ENCODE data around the gene PRR9. TPM values are rescaled to one million over a fixed set of nuclear protein-coding genes. Genes with fewer than 3 reads are reported as not detected.

The PRR9 gene
- polyA plus RNA-seq, 1 donor from 2014 or later = not detected

DNA sequence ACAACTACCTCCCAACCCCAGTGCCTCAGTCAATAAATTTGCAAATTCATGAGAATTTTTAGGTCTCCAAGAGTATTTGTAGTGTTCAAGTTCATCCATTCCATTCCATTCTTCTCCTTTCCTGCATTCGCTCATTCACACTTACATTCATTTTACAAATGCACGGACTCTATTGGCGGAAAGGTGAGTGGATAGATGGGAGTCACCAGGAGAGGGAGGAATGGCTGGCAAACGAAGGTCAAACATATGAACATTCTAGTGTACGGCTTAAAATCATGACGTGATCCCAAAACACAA is 44.6 kb downstream of the PRR9 start:
- H3K27me3 ChIP-seq (ENCODE audit: insufficient read depth, low read depth, low read length) = peaks cover 47% of the 10 kb centered on the region
- H3K79me2 ChIP-seq (replicated peaks; ENCODE audit: insufficient read depth, low read length) = no peaks in the 10 kb centered on the region
- peaks cover 4% of the 10 kb centered on the region for H3F3A ChIP-seq (ENCODE audit: insufficient read depth, low read length, poor library complexity, severe bottlenecking)
- H3K36me3 ChIP-seq (ENCODE audit: insufficient read depth, low read length) = no peaks in the 10 kb centered on the region
- no peaks in the 10 kb centered on the region for H3K9me2 ChIP-seq (ENCODE audit: insufficient read depth, low read length)
- no peak overlapping the region for H2AFZ ChIP-seq (ENCODE audit: low read depth, low read length)
- H3K4me2 ChIP-seq (ENCODE audit: low read length) = peak overlapping the region; percentile 31
- TF ChIP-seq POLR2AphosphoS5 (IDR thresholded peaks at IDR 0.05) = no peak
- no peak for TF ChIP-seq SMC3 (conservative IDR thresholded peaks at IDR 0.05; ENCODE audit: poor library complexity)
- TF ChIP-seq EZH2 (IDR thresholded peaks at IDR 0.05; ENCODE audit: borderline replicate concordance, insufficient read depth, low read length, poor library complexity, severe bottlenecking) = no peak
- TF ChIP-seq EP300 (conservative IDR thresholded peaks at IDR 0.05; ENCODE audit: poor library complexity, severe bottlenecking) = no peak
- H3K9ac ChIP-seq (ENCODE audit: low read length) = peak overlapping the region; percentile 68
- no peaks in the 10 kb centered on the region for H3K9me3 ChIP-seq (ENCODE audit: low read length)
- peak overlapping the region; percentile 66 for H3K4me3 ChIP-seq (ENCODE audit: low read length)
- peak overlapping the region; percentile 9 for H3K27ac ChIP-seq (ENCODE audit: low read length)
- no peaks in the 10 kb centered on the region for H4K20me1 ChIP-seq (ENCODE audit: insufficient read depth)

DNA sequence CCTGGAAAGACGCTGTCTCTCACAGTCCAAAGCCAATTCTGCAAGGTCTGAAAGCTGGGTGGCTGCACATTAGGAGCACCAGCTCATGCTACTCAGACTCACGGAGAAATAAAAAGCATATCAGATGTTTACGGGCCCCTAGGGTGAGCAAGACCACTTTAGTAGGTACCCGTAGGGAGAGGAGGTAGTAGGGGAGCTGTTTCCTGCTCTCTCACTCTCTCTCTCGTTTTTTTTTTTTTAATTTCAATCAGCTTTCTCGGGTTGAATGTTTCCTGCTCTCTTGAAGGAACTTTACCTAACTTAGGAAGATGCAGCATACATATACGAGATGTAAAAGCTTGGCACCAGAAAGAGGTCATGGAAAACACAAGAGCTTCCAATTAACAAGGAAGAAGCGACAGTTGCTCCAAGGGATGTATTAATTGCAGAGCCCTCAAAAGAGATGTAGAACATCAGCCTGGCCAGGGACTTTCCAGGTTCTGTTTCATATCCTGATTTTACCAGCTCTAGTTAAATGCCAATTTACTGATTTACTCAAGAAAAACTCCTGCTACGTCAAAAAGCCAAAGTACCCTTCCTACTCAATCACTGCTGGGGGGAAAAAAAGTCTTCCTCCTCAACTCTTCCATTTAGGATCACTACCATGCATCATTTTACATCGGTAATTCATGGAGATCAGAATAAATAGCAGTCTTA is 45.2 kb downstream of the PRR9 start:
- H4K20me1 ChIP-seq (ENCODE audit: insufficient read depth) = no peaks in the 10 kb centered on the region
- H3K4me2 ChIP-seq (ENCODE audit: low read length) = peak overlapping the region; percentile 31
- TF ChIP-seq POLR2AphosphoS5 (IDR thresholded peaks at IDR 0.05) = no peak
- no peak for TF ChIP-seq EZH2 (IDR thresholded peaks at IDR 0.05; ENCODE audit: borderline replicate concordance, insufficient read depth, low read length, poor library complexity, severe bottlenecking)
- no peak for TF ChIP-seq RAD21 (conservative IDR thresholded peaks at IDR 0.05)
- no peak for TF ChIP-seq SMC3 (conservative IDR thresholded peaks at IDR 0.05; ENCODE audit: poor library complexity)
- TF ChIP-seq, protein P1, sequence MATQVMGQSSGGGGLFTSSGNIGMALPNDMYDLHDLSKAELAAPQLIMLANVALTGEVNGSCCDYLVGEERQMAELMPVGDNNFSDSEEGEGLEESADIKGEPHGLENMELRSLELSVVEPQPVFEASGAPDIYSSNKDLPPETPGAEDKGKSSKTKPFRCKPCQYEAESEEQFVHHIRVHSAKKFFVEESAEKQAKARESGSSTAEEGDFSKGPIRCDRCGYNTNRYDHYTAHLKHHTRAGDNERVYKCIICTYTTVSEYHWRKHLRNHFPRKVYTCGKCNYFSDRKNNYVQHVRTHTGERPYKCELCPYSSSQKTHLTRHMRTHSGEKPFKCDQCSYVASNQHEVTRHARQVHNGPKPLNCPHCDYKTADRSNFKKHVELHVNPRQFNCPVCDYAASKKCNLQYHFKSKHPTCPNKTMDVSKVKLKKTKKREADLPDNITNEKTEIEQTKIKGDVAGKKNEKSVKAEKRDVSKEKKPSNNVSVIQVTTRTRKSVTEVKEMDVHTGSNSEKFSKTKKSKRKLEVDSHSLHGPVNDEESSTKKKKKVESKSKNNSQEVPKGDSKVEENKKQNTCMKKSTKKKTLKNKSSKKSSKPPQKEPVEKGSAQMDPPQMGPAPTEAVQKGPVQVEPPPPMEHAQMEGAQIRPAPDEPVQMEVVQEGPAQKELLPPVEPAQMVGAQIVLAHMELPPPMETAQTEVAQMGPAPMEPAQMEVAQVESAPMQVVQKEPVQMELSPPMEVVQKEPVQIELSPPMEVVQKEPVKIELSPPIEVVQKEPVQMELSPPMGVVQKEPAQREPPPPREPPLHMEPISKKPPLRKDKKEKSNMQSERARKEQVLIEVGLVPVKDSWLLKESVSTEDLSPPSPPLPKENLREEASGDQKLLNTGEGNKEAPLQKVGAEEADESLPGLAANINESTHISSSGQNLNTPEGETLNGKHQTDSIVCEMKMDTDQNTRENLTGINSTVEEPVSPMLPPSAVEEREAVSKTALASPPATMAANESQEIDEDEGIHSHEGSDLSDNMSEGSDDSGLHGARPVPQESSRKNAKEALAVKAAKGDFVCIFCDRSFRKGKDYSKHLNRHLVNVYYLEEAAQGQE (IDR thresholded peaks at IDR 0.05; ENCODE audit: borderline replicate concordance) = no peak
- TF ChIP-seq MXI1 (conservative IDR thresholded peaks at IDR 0.05; ENCODE audit: poor library complexity, severe bottlenecking) = no peak
- no peak for TF ChIP-seq TAF1 (IDR thresholded peaks at IDR 0.05; ENCODE audit: low read depth)
- no peak for TF ChIP-seq EP300 (conservative IDR thresholded peaks at IDR 0.05; ENCODE audit: poor library complexity, severe bottlenecking)
- TF ChIP-seq, protein P2, sequence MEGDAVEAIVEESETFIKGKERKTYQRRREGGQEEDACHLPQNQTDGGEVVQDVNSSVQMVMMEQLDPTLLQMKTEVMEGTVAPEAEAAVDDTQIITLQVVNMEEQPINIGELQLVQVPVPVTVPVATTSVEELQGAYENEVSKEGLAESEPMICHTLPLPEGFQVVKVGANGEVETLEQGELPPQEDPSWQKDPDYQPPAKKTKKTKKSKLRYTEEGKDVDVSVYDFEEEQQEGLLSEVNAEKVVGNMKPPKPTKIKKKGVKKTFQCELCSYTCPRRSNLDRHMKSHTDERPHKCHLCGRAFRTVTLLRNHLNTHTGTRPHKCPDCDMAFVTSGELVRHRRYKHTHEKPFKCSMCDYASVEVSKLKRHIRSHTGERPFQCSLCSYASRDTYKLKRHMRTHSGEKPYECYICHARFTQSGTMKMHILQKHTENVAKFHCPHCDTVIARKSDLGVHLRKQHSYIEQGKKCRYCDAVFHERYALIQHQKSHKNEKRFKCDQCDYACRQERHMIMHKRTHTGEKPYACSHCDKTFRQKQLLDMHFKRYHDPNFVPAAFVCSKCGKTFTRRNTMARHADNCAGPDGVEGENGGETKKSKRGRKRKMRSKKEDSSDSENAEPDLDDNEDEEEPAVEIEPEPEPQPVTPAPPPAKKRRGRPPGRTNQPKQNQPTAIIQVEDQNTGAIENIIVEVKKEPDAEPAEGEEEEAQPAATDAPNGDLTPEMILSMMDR (IDR thresholded peaks at IDR 0.05; ENCODE audit: poor library complexity, severe bottlenecking) = no peak
- H3K27ac ChIP-seq (ENCODE audit: low read length) = no peak overlapping the region
- H3K27me3 ChIP-seq (ENCODE audit: insufficient read depth, low read depth, low read length) = peaks cover 47% of the 10 kb centered on the region
- peaks cover 4% of the 10 kb centered on the region for H3F3A ChIP-seq (ENCODE audit: insufficient read depth, low read length, poor library complexity, severe bottlenecking)
- no peaks in the 10 kb centered on the region for H3K36me3 ChIP-seq (ENCODE audit: insufficient read depth, low read length)
- H3K9me3 ChIP-seq (ENCODE audit: low read length) = no peaks in the 10 kb centered on the region
- H3K9ac ChIP-seq (ENCODE audit: low read length) = no peak overlapping the region
- H3K9me2 ChIP-seq (ENCODE audit: insufficient read depth, low read length) = no peaks in the 10 kb centered on the region
- no peak overlapping the region for H2AFZ ChIP-seq (ENCODE audit: low read depth, low read length)
- H3K79me2 ChIP-seq (replicated peaks; ENCODE audit: insufficient read depth, low read length) = no peaks in the 10 kb centered on the region
- H3K4me3 ChIP-seq (ENCODE audit: low read length) = peak overlapping the region; percentile 66

Data from neural cell (in vitro differentiated cells).